Activated CD4-positive, alpha-beta T cell treated with anti-CD3 and anti-CD28 coated beads for 4 hours (primary cell): ENCODE measurements around the gene RTRAF.

Source experiments
- DNase-seq, 2 donors: peaks; one replicate each; pipeline ENCODE4 v3.0.0-alpha.2; 2020

RTRAF gene

DNA sequence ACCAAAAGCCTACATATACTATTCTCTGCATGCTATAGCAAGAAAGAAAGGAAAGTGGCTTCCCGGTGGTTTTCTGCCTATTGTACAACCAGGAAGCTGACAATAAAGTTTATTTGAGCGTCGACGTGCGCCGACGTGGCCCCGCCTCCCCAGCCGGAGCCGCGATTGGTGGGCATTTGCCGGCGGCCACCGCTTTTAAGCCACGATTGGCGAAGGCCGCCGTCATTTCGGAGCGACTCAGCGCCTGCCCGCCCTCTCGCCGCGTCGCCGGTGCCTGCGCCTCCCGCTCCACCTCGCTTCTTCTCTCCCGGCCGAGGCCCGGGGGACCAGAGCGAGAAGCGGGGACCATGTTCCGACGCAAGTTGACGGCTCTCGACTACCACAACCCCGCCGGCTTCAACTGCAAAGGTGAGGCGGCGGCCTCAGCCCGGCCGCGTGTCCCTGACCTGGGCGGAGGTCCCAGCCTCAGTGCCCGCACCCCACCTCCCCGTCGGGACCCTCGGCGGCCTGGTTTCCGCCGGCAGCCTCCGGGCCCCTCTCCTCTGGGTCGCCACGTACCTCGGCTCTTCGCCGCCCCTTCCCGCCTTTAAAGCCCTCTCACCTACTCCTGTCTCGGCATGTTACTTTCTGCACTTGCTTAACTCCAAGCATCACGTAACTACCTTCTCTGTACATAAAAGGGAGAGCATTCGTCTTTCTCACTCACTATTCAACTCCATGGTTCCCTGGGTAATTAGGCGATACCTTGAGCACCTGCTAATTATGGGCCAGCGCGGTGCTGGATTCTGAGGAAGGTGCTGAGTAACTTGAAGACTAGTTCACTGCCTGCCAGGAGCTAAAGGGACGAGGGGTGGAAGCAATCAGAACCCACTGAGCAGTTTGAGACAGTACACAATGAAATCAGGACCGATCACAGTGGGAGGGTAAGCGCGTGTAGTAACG, at the start of gene RTRAF:
Gene RTRAF (plus strand): TSS at position 254 of the 942 bp plus-strand sequence. CDS start 94 bp downstream, at position 348.
- DNase-seq = peak; percentile 89

DNA sequence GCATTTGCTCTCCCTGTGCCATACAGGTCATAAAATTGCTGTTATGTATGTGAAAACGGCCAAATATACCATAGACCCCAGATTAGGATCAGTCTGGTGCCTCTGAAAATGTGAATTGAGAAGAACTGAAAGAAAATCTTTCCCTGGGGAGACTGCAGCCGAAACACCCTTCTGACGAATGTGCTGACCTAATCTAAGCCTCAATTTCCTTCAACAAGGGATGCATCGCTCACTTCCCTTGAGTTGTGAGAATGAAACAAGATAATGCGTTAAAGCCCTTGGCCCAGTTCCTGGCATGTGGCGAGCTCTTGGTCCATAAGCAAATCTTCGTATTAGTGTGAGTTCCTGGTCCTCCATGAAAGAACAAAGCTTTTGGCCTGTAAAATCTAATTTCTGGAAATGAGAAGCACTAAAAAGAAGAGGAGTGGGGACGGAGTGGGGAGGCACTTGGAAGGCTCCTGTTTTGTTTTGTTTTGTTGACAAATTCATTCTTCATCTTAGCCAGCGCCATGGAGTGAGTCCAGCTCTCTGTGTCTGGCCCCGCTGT, 49.5 kb upstream of the RTRAF start:
- no peak for DNase-seq

DNA sequence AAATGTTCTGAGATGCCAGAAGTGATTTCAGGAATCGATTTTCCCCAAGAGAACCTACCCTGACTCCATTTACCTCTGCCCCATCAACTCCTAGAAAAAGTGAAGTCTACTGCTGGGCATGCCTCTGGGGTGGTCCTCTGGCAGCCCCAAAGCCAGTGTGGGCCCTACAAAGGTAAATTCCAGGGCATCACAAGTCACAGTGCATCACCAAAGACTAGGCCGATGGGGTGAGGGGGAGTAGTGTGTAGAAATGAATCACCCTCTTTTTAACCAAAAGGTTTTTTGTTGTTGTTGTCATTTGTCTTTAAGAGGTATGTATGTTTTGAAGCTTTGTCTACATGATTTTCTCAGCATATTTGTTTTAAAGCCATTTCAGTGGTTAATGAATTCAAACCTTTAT, 46.4 kb upstream of the RTRAF start:
- DNase-seq = peak in 1 of 2 donors; percentile 14

DNA sequence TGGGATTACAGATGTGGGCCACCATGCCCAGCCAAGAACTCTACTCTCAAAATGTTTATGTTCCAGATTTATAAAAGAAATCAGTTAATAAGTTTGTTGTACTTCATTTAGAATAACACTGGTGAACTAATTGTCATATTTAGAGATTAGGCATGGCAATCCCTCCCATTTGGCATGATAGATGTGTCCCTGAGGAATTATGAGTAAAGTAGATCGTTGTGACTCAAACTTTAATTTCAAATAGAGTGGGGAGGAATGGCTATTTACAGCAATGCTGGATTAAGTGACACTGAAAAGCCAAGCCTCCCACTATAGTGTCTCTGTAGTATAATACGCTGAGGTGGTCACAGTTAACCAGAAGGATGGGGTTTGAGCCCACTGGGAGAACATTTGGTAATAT, 39.3 kb upstream of the RTRAF start:
- DNase-seq = no peak

DNA sequence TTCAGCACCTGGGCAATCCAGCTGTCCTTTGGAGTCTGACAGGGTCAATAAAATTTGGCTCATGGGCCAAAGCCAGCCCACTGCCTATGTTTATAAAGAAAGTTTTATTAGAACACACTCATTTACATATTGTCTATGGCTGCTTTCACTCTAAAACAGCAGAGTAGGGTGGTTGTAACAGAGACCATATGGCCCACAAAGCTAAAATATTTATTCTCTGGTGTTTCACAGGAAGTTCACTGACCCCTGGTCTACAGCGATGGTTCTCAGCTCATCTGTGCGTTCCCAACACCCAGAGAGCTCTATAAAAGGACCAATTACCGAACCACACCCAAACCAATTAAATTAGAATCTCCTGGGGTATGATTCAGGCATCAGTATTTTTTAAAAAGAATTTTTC, 37.7 kb upstream of the RTRAF start:
- no peak for DNase-seq

DNA sequence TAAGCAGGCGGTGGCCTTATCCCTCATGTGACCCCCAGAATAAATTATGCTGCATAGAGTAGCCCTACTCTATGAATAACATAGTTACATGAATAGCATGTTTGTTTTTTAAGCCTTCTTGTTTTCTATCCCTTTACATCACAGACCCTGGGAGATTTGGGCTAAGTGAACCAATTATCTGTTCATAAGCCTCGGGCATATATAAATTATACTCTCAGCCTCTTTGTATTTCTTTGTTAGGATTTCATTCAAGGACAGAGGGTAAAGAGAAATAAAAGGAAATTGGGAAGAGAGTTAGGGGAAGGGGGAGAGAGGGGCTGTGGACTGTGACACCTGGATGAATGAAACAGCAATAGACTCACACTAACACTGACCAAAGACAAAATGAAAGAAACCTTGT, 35.3 kb upstream of the RTRAF start:
- no peak for DNase-seq

DNA sequence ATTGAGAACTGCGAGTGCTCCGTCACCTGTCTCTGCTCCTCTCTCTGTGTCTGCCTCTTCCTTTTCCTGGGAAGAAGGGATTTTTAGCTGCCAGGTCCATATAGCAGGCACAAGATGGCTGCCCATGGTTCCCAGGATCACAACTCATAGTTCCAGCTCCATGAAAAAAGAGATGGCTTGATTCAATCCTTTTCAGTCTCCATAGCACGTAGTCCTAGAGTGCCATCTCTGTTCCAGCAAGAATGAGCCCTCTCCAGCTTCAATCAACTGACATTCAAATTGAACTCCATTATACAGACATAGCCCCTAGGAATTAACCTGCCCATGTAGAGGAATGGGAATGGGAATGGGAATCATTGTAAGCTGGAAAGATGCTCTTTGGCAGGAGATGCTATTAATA, 34.7 kb upstream of the RTRAF start:
- DNase-seq = no peak

DNA sequence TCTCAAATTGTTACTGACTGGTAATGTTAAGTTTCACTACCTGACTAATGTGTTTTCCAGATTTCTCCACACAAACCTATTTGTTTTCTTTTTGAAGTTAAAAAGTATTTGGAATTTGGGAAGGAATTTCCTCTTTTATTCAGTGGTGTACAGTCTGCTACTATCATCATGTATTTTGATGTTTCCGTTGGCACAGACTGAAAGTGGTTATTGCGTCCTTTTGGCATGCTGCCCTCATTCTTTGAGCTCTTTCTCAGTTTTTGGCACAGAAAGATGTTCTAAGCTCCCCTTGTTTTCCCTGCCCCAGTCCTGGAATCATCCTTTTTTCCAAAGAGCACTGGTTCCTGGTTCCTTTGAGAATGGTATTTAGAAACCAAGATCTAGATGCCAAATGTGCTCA, 31.4 kb upstream of the RTRAF start:
- DNase-seq = no peak

DNA sequence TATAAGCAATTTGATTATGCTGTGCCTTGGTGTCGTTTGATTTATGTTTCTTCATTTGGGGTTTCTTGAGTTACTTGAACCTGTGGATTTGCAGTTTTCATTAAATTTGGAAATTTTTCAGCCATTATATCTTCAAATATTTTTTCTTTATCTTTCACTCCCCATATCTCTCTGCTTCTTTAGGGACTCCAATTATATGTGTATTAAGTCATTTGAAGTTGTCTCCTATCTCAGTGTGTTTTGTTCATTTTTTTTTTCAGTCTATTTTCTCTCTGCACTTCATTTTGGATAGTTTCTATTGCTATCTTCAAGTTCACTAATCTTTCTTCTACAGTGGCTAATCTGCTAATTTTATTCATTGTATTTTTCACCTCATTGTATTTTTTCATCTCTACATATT, 29.4 kb upstream of the RTRAF start:
- no peak for DNase-seq

DNA sequence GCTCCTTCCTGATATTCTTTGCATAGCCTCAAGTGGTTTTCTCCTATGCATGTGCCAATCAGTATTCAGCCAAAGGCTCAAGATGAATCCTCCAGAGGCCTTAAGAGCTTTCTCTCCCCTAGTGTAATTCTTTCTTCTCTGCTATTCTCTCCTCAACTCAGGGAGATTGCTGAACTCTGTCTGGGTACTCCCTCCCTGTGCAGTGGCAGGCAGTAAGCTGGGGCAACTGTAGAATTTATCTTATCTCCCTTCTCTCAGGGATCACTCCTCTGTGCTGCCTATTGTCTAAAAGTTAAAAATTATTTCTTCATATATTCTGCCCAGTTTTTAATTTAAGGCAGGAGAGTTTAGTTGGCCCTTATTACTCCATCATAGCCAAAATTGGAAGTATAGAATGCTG, 28.5 kb upstream of the RTRAF start:
- DNase-seq = no peak

DNA sequence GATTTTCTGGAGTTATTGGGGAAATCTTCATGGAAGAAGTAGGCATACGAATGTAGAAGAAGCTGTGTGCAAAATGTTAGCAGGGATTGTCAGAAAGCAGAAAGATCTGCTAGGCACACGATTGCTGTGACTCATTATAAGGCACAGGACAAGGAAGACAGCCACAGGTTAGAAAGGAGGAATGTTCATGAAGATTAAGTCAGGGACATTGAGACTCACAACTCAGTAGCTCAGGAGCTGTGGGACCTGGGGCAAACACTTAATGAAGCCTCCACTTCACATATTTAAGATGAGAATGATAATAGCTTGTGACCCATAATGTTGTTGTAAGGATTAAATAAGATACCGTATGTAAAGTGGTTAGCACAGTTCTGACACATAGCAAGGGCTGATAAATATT, 26.6 kb upstream of the RTRAF start:
- DNase-seq = no peak

DNA sequence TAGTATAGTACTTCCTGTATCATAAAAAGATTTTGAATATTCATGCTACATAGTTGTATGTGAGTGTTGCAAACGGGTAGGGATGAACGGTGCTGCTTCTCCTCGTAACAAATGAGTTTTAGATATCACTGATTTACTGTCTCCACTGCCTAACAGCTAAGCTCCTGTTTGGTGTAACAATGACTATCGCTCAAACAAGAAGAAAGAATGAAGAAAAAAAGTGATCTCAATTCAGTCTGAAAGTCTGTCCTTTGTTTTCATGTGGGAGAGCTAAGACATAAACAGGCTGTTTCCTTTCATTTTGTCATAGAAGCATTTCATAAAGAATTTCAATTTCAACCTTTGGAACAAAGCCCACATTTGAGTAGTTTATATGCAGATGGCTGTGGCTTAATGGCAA, 26.1 kb upstream of the RTRAF start:
- DNase-seq = no peak

DNA sequence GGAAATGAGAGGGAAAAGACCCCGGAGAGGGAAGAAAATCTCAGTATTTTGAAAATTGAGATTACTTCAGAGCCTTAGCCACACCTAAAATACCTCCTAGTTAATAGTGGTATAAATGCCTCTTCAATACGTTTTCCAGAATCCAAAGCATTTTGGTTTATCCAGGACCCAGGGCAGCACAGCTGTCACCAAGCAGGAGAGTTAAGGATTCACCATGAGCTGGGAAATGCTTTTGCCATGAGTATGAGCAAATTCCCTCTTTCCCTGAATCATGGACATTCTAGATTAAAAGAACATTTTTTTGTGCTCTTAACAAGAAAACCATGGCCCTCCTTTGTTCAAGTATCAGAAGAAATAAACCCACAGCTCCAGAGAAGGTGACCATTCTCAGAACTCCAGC, 21.8 kb upstream of the RTRAF start:
- DNase-seq = no peak

DNA sequence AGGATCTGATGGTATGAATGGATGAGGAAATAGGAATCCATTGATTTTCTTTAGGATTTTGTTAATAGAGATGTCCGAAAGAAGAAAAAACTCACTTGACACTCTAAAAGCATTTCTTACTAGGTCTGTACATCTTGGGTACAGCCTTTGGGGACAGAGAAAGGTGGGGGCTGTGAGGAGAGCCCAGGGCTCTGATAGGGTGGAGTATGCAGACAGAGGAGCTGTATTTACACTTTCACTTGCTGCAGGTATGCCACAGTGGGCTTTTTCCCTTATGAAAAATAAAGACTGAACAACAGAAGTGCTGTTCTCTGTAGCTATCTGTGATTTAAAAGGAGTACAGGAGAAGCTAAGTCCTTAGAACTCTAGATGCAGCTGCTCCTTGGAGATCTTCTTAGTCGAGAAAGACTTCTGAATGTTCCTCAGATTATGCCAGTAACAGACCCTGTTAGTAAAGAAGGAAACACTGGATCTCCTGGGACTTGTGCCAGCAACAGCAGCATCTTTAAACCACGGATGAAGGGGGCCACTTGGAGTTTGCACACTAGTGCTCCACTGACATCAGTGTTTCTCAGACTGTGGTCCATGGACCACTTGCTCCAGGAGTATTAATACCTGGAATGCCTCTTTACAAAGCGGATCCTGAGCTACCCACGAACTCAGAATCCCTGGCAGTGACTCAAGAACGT, 19.4 kb upstream of the RTRAF start:
- DNase-seq = no peak

DNA sequence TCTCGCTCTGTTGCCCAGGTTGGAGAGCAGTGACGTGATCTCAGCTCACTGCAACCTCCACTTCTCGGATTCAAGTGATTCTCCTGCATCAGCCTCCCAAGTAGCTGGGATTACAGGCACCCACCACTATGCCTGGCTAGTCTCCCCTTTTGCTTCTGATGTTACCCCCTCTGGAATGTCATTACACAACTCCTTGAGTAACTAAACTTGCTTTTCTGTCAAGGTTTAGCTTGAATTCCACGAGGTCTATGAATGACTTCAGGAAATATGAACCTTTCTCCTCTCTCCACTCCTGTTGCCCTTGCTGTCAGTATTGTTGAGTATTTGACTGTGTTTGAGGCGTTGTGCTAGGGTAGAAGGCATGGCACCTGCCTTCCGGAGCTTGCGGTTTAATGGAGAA, 16.8 kb upstream of the RTRAF start:
- no peak for DNase-seq

DNA sequence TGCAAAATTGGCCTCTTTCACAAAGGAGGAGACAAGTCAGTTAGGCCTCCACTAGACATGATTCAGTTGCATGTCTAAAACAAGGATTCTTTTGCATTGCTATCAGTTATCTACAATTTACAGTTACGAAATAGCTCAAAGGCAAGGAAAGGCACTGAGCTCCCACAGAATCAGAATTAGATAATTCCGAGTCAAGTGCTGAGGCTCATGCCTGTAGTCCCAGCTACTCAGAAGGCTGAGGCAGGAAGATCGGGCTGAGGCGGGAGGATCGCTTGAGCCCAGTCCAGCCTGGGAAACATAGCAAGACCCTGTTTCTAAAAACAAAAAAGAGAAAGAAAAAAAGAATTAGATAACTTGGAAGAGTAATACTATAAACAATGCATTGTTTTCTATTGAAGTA, 12.3 kb upstream of the RTRAF start:
- no peak for DNase-seq

DNA sequence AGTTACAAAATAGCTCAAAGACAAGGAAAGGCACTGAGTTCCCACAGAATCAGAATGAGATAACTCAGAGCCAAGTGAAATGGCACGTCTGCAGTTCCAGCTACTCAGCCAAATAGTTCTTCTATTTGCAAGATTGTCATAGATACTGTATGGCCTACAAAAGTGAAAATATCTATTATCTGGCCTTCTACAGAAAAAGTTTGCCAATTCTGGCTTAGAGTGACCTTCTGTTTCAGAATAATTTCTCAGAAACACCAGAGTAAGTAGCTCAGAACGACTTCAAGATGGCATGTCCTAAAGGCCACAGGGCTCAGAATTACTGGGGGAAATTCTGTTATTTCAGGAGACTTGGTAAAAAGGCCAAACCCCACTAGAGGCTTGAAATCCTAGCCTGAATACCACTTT, 10.7 kb upstream of the RTRAF start:
- no peak for DNase-seq

DNA sequence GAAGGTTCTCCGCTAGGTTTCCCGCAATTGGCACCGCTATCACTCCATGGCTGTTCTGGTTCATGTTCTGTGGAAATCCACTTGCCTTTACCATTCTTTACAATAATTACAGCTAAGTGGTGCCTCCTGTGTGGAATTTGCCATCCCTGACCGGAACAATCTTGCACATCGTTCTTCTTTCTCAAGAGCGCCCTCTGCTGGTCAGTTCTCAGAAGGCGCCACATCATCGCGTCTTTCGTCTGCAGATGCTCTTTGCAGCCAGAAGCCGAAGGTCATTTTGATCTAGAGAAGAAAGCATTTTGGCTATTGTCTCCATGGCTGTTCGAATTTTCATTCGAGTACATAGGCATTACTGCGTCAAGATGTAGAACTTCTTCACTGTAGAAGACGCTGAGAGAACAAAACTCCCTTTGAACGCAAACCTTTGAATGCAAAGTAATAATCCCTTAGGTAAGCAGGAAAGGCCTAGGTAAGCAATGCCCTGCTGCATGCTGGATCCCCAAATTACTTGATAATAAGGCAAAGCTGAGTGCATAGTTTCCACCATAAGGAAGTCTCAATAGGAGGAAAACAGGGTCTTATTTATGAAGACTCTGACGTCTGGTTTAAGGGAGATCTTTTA, 10.1 kb upstream of the RTRAF start:
- peak; percentile 74 to 88 for DNase-seq

DNA sequence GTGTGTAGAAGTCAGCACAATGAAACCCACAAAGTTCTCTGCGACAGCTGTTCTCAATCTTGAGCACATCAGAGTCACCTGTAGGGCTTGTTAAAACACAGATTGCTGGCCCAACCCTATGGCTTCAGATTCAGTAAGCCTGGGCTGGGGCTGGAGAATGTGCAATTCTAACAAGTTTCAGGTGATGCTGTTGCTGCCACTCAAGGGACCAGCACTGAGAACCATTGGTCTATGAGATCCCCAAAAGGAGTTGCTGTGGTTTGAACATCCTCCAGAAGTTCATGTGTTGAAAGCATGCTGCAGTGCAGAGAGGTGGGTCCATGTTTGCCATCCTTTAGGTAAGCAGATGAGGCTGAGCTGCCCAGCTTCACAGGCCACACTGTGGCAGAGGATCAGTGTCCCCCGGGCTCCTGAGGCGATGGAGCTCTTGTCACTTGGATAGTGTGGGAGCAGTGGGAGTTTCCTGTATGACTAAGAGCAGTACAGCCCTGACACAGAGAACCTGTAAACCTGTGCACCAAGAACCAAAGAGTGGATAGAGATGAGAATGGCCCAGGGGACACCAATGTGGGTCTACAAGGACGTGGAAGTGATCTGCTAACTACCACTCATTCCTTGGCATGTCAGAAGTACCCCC, 8.0 kb upstream of the RTRAF start:
- DNase-seq = no peak

DNA sequence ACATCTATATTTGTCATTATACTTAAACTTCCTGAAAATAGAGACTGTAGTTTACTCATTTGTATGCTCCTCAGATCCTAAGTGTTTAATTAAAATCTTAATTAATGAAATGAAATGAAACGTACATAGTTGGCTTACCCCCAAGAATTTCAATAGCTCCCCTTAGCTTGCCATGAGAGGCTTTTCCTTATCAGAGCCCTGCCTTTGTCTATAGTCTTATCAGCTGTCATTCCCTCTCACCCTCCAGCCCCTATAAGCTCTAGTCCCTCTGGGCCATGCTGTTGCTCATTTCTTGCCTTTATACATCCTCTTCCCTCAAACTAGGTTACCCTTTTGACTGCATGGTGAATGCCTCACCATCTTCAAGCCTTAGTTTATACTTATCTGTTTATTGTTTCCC, 1.1 kb upstream of the RTRAF start:
- DNase-seq = no peak

DNA sequence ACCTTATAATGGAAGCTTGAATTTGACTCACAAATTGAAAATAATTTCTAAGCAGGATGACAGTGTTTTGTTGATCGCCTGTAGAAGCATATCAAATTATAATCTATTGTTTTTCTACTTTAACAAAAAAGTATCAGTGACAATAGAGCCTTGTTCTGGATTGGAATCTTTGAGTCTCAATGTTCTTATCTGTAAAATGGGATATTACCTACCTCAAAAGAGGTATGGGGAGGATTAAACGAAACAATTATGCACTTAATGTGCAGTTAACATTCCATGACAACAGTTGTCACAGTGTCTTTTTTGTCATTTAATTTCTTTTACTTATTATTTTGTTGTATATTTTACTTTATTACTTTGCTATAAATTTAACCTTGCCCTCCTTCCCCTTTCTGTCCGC, 1.1 kb downstream of the RTRAF start:
- DNase-seq = no peak

DNA sequence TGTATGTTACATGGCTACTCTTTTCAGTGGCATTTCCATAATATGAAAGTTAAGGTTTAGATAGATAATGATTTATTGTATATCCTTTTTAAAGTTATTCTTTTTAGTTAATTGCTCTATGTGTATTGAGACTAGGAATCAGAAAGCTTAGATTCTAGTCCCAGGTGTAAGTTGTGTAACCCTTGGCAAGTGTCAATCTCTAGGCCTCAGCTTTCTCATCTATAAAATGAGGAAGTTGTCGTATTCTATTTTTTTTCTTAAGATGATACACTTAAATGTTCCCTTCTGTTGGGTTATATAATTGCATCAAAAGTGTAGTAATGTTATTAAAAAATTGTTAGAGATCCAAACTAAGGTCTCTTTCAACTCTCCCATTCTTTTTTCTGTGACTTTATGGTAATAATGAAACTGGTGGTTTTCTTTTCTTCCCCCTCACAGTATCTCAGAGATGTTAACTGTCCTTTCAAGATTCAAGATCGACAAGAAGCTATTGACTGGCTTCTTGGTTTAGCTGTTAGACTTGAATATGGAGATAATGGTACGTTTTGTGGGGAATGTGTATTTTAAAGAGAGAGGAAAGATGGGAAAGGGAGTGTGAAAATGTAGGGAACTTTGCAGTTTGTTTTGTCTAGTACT, 4.1 kb downstream of the RTRAF start:
- no peak for DNase-seq
